Measurements from ENCODE around the gene PDE7B.

Gene PDE7B

GRCh38 chr6:136113736-136114173 is 262.3 kb downstream of the PDE7B start:
- no peak for DNase-seq (ENCODE audit: insufficient read length, low spot score)
- FAIRE-seq = no peak
- TF ChIP-seq PAX5 (IDR thresholded peaks at IDR 0.05; ENCODE audit: insufficient read depth, low read length, severe bottlenecking) = no peak
- TF ChIP-seq TAF1 (IDR thresholded peaks at IDR 0.05; ENCODE audit: low read depth, low read length) = no peak
- no peak for TF ChIP-seq POU2F2 (IDR thresholded peaks at IDR 0.05; ENCODE audit: low read depth, low read length)
- no peak for TF ChIP-seq SPI1 (IDR thresholded peaks at IDR 0.05; ENCODE audit: low read depth, low read length)
- no peak for TF ChIP-seq POLR2A (IDR thresholded peaks at IDR 0.05; ENCODE audit: low read depth, low read length)
- no peak for TF ChIP-seq POLR2AphosphoS5 (IDR thresholded peaks at IDR 0.05; ENCODE audit: low read depth, low read length)

DNA sequence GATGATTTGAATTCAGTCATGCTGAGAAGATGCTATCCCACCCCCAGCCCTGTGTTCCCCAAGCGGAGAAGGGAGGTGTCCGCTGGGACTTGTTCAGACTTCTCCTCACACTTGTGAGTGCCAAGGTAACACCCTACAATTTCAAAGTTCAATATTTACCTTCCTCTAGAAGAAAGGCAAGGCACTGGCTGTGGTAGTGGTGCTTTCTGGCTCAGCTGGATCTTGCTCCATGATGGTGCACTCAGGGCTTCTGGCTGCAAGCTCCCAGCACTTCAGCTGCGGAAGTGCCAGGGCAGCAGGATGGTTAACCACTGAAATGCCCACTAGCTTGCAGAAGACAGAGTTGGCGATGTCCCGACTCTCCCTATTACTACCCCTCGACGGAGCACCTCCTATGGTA is 263.2 kb downstream of the PDE7B start:
- no peak for DNase-seq (ENCODE audit: insufficient read length, low spot score)
- TF ChIP-seq SPI1 (IDR thresholded peaks at IDR 0.05; ENCODE audit: low read depth, low read length) = no peak
- no peak for TF ChIP-seq TAF1 (IDR thresholded peaks at IDR 0.05; ENCODE audit: low read depth, low read length)
- TF ChIP-seq PAX5 (IDR thresholded peaks at IDR 0.05; ENCODE audit: insufficient read depth, low read length, severe bottlenecking) = no peak
- TF ChIP-seq POLR2A (IDR thresholded peaks at IDR 0.05; ENCODE audit: low read depth, low read length) = no peak
- no peak for TF ChIP-seq POU2F2 (IDR thresholded peaks at IDR 0.05; ENCODE audit: low read depth, low read length)
- no peak for TF ChIP-seq POLR2AphosphoS5 (IDR thresholded peaks at IDR 0.05; ENCODE audit: low read depth, low read length)
- no peak for FAIRE-seq

DNA sequence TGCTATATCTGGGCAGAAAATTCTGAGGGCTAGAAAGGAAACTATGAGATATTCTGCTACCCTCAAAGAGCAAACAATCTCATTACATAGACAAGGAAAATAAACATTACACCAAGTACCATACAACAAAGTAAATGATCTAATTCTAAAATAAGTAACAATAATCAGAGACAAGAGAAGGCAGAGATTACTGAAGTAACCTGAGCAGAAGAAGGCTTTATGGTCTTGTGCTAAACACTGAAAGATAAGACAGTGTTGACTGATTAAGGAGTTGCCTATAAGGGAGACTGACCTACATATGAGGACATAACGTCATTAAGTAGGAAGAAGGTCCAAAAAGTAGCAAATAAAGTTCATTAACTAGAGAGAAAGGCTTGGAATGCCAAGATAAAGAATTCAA is 264.4 kb downstream of the PDE7B start:
- TF ChIP-seq TAF1 (IDR thresholded peaks at IDR 0.05; ENCODE audit: low read depth, low read length) = no peak
- TF ChIP-seq PAX5 (IDR thresholded peaks at IDR 0.05; ENCODE audit: insufficient read depth, low read length, severe bottlenecking) = no peak
- TF ChIP-seq SPI1 (IDR thresholded peaks at IDR 0.05; ENCODE audit: low read depth, low read length) = no peak
- no peak for TF ChIP-seq POLR2A (IDR thresholded peaks at IDR 0.05; ENCODE audit: low read depth, low read length)
- DNase-seq (ENCODE audit: insufficient read length, low spot score) (no peak), FAIRE-seq (no peak)

DNA sequence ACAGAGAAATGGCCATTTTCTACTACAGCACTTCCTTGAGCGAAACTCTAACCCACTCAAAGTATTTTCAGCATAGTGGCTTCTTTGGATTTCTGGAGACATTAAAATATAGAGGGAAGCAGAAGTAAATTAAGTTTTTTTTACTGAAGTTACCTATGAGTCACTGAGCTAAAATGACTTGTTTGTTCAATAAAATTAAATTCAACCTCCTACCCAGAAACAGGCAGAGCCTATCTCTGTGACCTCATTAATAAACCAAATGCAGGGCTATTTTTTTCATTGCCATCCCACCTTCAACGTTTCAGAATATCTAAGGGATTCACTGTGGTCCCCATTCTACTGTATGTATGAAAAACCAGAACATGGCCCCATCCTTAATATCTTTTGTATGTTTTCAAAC is 265.6 kb downstream of the PDE7B start:
- DNase-seq (ENCODE audit: insufficient read length, low spot score) = no peak
- no peak for TF ChIP-seq POLR2A (IDR thresholded peaks at IDR 0.05; ENCODE audit: low read depth, low read length)
- FAIRE-seq = no peak

DNA sequence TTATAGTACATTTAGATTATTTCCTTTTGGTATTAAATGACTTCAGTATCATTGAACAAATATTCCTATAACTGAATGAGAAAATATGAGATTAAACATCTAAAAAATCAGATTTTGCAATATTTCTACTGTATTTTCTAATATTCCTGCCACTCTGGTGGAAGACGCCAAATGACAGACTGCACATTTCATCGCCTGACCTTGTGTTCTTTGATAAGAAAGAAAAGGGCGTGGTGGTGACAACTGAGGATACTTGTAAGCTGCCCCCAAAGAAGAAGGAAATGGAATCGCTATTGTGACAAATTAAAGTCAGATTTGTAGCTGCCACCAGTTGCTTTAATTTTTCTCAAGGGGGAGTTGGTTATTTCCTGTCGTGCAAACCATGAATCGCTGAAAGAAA is 267.3 kb downstream of the PDE7B start:
- no peak for DNase-seq (ENCODE audit: insufficient read length, low spot score)
- TF ChIP-seq POLR2AphosphoS5 (IDR thresholded peaks at IDR 0.05; ENCODE audit: low read depth, low read length) (no peak), PAX5 (IDR thresholded peaks at IDR 0.05; ENCODE audit: insufficient read depth, low read length, severe bottlenecking) (no peak), SPI1 (IDR thresholded peaks at IDR 0.05; ENCODE audit: low read depth, low read length) (no peak), POU2F2 (IDR thresholded peaks at IDR 0.05; ENCODE audit: low read depth, low read length) (no peak), TAF1 (IDR thresholded peaks at IDR 0.05; ENCODE audit: low read depth, low read length) (no peak), POLR2A (IDR thresholded peaks at IDR 0.05; ENCODE audit: low read depth, low read length) (no peak)
- FAIRE-seq = no peak

- TF ChIP-seq POLR2AphosphoS5 (IDR thresholded peaks at IDR 0.05; ENCODE audit: low read depth, low read length) (no peak), POLR2A (IDR thresholded peaks at IDR 0.05; ENCODE audit: low read depth, low read length) (no peak), SPI1 (IDR thresholded peaks at IDR 0.05; ENCODE audit: low read depth, low read length) (no peak), TAF1 (IDR thresholded peaks at IDR 0.05; ENCODE audit: low read depth, low read length) (no peak), PAX5 (IDR thresholded peaks at IDR 0.05; ENCODE audit: insufficient read depth, low read length, severe bottlenecking) (no peak), POU2F2 (IDR thresholded peaks at IDR 0.05; ENCODE audit: low read depth, low read length) (no peak)
- FAIRE-seq (no peak), DNase-seq (ENCODE audit: insufficient read length, low spot score) (no peak)
Measured at GRCh38 chr6:136123468-136123867, 272.0 kb downstream of the PDE7B start.

- no peak for FAIRE-seq
- DNase-seq (ENCODE audit: insufficient read length, low spot score) = no peak
- TF ChIP-seq POU2F2 (IDR thresholded peaks at IDR 0.05; ENCODE audit: low read depth, low read length) (no peak), SPI1 (IDR thresholded peaks at IDR 0.05; ENCODE audit: low read depth, low read length) (no peak), POLR2AphosphoS5 (IDR thresholded peaks at IDR 0.05; ENCODE audit: low read depth, low read length) (no peak), TAF1 (IDR thresholded peaks at IDR 0.05; ENCODE audit: low read depth, low read length) (no peak), PAX5 (IDR thresholded peaks at IDR 0.05; ENCODE audit: insufficient read depth, low read length, severe bottlenecking) (no peak), POLR2A (IDR thresholded peaks at IDR 0.05; ENCODE audit: low read depth, low read length) (no peak)
Measured at GRCh38 chr6:136125585-136125984, 274.1 kb downstream of the PDE7B start.

- FAIRE-seq = no peak
- TF ChIP-seq POLR2AphosphoS5 (IDR thresholded peaks at IDR 0.05; ENCODE audit: low read depth, low read length) (no peak), POLR2A (IDR thresholded peaks at IDR 0.05; ENCODE audit: low read depth, low read length) (no peak), POU2F2 (IDR thresholded peaks at IDR 0.05; ENCODE audit: low read depth, low read length) (no peak), TAF1 (IDR thresholded peaks at IDR 0.05; ENCODE audit: low read depth, low read length) (no peak), SPI1 (IDR thresholded peaks at IDR 0.05; ENCODE audit: low read depth, low read length) (no peak), PAX5 (IDR thresholded peaks at IDR 0.05; ENCODE audit: insufficient read depth, low read length, severe bottlenecking) (no peak)
- DNase-seq (ENCODE audit: insufficient read length, low spot score) = no peak
Measured at GRCh38 chr6:136127873-136128272, 276.4 kb downstream of the PDE7B start.

- FAIRE-seq (no peak), DNase-seq (ENCODE audit: insufficient read length, low spot score) (no peak)
- TF ChIP-seq SPI1 (IDR thresholded peaks at IDR 0.05; ENCODE audit: low read depth, low read length) (no peak), POU2F2 (IDR thresholded peaks at IDR 0.05; ENCODE audit: low read depth, low read length) (no peak), PAX5 (IDR thresholded peaks at IDR 0.05; ENCODE audit: insufficient read depth, low read length, severe bottlenecking) (no peak), POLR2AphosphoS5 (IDR thresholded peaks at IDR 0.05; ENCODE audit: low read depth, low read length) (no peak), POLR2A (IDR thresholded peaks at IDR 0.05; ENCODE audit: low read depth, low read length) (no peak), TAF1 (IDR thresholded peaks at IDR 0.05; ENCODE audit: low read depth, low read length) (no peak)
Measured at GRCh38 chr6:136129365-136129764, 277.9 kb downstream of the PDE7B start.

- DNase-seq (ENCODE audit: insufficient read length, low spot score) (no peak), FAIRE-seq (no peak)
- TF ChIP-seq SPI1 (IDR thresholded peaks at IDR 0.05; ENCODE audit: low read depth, low read length) (no peak), POLR2AphosphoS5 (IDR thresholded peaks at IDR 0.05; ENCODE audit: low read depth, low read length) (no peak), POU2F2 (IDR thresholded peaks at IDR 0.05; ENCODE audit: low read depth, low read length) (no peak), POLR2A (IDR thresholded peaks at IDR 0.05; ENCODE audit: low read depth, low read length) (no peak), TAF1 (IDR thresholded peaks at IDR 0.05; ENCODE audit: low read depth, low read length) (no peak), PAX5 (IDR thresholded peaks at IDR 0.05; ENCODE audit: insufficient read depth, low read length, severe bottlenecking) (no peak)
Measured at GRCh38 chr6:136134268-136134667, 282.8 kb downstream of the PDE7B start.
